Mesenchymal stem cell (in vitro differentiated cells and primary cell): ENCODE data around the gene FBXL7.

ENCODE experiments used
- DNase-seq: peaks from one replicate; pipeline ENCODE4 v3.0.0-alpha.2; 2013
- H2AFZ ChIP-seq: one replicate; pipeline ENCODE4 v1.6.1; 2013; ENCODE audit warnings: low read depth, mild to moderate bottlenecking, control low read depth, inconsistent platforms, low read length, moderate library complexity
- H2AK5ac ChIP-seq: 2 replicates; pipeline ENCODE4 v1.6.1; 2013; ENCODE audit warnings: low read length, moderate library complexity, mild to moderate bottlenecking, inconsistent platforms; ENCODE audit not compliant: severe bottlenecking
- H2BK120ac ChIP-seq: one replicate; pipeline ENCODE4 v1.6.1; 2013; ENCODE audit warnings: low read depth, mild to moderate bottlenecking, inconsistent platforms, low read length, moderate library complexity
- H2BK12ac ChIP-seq, 2 experiments: one replicate each; pipeline ENCODE4 v1.6.1; 2013; ENCODE audit warnings: inconsistent platforms in 2 of 2, low read length in 2 of 2, mild to moderate bottlenecking in 2 of 2, moderate library complexity in 2 of 2, control low read depth in 1 of 2
- H2BK15ac ChIP-seq: one replicate; pipeline ENCODE4 v1.6.1; 2013; ENCODE audit warnings: mild to moderate bottlenecking, low read depth, inconsistent platforms; ENCODE audit not compliant: poor library complexity, severe bottlenecking
- H2BK5ac ChIP-seq: 2 replicates; pipeline ENCODE4 v1.6.1; 2013; ENCODE audit warnings: low read depth, mild to moderate bottlenecking, low read length, control low read depth, inconsistent platforms; ENCODE audit not compliant: poor library complexity, severe bottlenecking
- H3K14ac ChIP-seq, 2 experiments: one replicate each; pipeline ENCODE4 v1.6.1; 2013; ENCODE audit warnings: inconsistent platforms in 2 of 2, low read length in 2 of 2, control low read depth in 1 of 2, mild to moderate bottlenecking in 1 of 2, moderate library complexity in 1 of 2
- H3K18ac ChIP-seq, 2 experiments: one replicate each; pipeline ENCODE4 v1.6.1; 2013; ENCODE audit warnings: inconsistent platforms in 2 of 2, low read length in 2 of 2, control low read depth in 1 of 2, low read depth in 1 of 2, mild to moderate bottlenecking in 1 of 2
- H3K23ac ChIP-seq, 2 experiments: one replicate each; pipeline ENCODE4 v1.6.1; 2013; ENCODE audit warnings: inconsistent platforms in 2 of 2, low read length in 2 of 2, mild to moderate bottlenecking in 2 of 2, moderate library complexity in 2 of 2, control low read depth in 1 of 2
- H3K27ac ChIP-seq: 2 replicates; pipeline ENCODE4 v1.5.1; 2013; ENCODE audit warnings: mild to moderate bottlenecking, moderate library complexity, low read length, control low read depth, inconsistent platforms; ENCODE audit not compliant: poor library complexity, severe bottlenecking
- H3K27me3 ChIP-seq, 2 experiments: 2 replicates each; pipeline versions ENCODE4 v1.6.1 to v1.7.0; 2013; ENCODE audit warnings: low read length in 2 of 2, mild to moderate bottlenecking in 2 of 2, moderate library complexity in 2 of 2, control low read depth in 1 of 2, inconsistent platforms in 1 of 2; ENCODE audit not compliant: control insufficient read depth in 1 of 2, insufficient read depth in 1 of 2
- H3K36me3 ChIP-seq, 2 experiments: 2 replicates each; pipeline versions ENCODE4 v1.6.1 to v1.7.0; 2013; ENCODE audit warnings: low read length in 2 of 2, control low read depth in 1 of 2, inconsistent platforms in 1 of 2, low read depth in 1 of 2, mild to moderate bottlenecking in 1 of 2; ENCODE audit not compliant: insufficient read depth in 2 of 2, control insufficient read depth in 1 of 2
- H3K4ac ChIP-seq, 2 experiments: one replicate each; pipeline ENCODE4 v1.6.1; 2013; ENCODE audit warnings: inconsistent platforms in 2 of 2, low read length in 2 of 2, mild to moderate bottlenecking in 2 of 2, moderate library complexity in 2 of 2, control low read depth in 1 of 2, low read depth in 1 of 2
- H3K4me1 ChIP-seq: 2 replicates; pipeline ENCODE4 v1.6.1; 2013; ENCODE audit warnings: low read depth, low read length, control low read depth; ENCODE audit not compliant: control insufficient read depth, insufficient read depth
- H3K4me2 ChIP-seq: 2 replicates; pipeline ENCODE4 v1.6.1; 2013; ENCODE audit warnings: low read length, mild to moderate bottlenecking, inconsistent platforms; ENCODE audit not compliant: poor library complexity, severe bottlenecking
- H3K4me3 ChIP-seq, 2 experiments: 2 replicates each; pipeline versions ENCODE4 v1.5.1 to v1.7.0; 2013; ENCODE audit warnings: low read length in 2 of 2, mild to moderate bottlenecking in 2 of 2, control low read depth in 1 of 2, low read depth in 1 of 2; ENCODE audit not compliant: insufficient read depth in 1 of 2
- H3K79me1 ChIP-seq: replicated peaks from 2 replicates; pipeline ENCODE4 v1.6.1; 2013; ENCODE audit warnings: mild to moderate bottlenecking, control low read depth, low read length, inconsistent platforms; ENCODE audit not compliant: poor library complexity, severe bottlenecking
- H3K9ac ChIP-seq: 2 replicates; pipeline ENCODE4 v1.7.0; 2013; ENCODE audit warnings: mild to moderate bottlenecking, low read length, moderate library complexity
- H3K9me3 ChIP-seq: 2 replicates; pipeline ENCODE4 v1.7.0; 2013; ENCODE audit warnings: mild to moderate bottlenecking, low read length; ENCODE audit not compliant: control insufficient read depth
- H4K8ac ChIP-seq: one replicate; pipeline ENCODE4 v1.6.1; 2013; ENCODE audit warnings: inconsistent platforms, mild to moderate bottlenecking, low read length, moderate library complexity
- H4K91ac ChIP-seq: one replicate; pipeline ENCODE4 v1.6.1; 2013; ENCODE audit warnings: mild to moderate bottlenecking, low read length, inconsistent platforms
- WGBS: methylation state at CpG from one replicate; pipeline ENCODE4 v1.1.7; 2013; ENCODE audit warnings: mixed read lengths; 5-methylcytosine and 5-hydroxymethylcytosine counted together

The FBXL7 gene

GRCh38 chr5:15933259-15934207 lies 433.6 kb downstream of the FBXL7 start:
- H3K27me3 ChIP-seq: no peaks in the 10 kb centered on the region
- no peak overlapping the region for H4K8ac ChIP-seq
- no peak for DNase-seq
- H2BK15ac ChIP-seq: no peak overlapping the region
- no peak overlapping the region for H3K23ac ChIP-seq
- H2BK120ac ChIP-seq: no peak overlapping the region
- H2BK12ac ChIP-seq: no peak overlapping the region
- peaks cover 2% of the 10 kb centered on the region for H3K4me1 ChIP-seq
- no peak overlapping the region for H3K9ac ChIP-seq
- H3K14ac ChIP-seq: no peak overlapping the region
- H4K91ac ChIP-seq: no peak overlapping the region
- no peak overlapping the region for H3K27ac ChIP-seq
- no peak overlapping the region for H3K4ac ChIP-seq
- H3K36me3 ChIP-seq: peaks cover 20 to 21% of the 10 kb centered on the region in 2 experiments
- no peak overlapping the region for H3K4me3 ChIP-seq
- H2AK5ac ChIP-seq: no peak overlapping the region
- H2AFZ ChIP-seq: no peak overlapping the region
- 81% methylated on average over 10 of the region's 13 CpGs for WGBS
- H3K18ac ChIP-seq: no peak overlapping the region
- no peak overlapping the region for H3K4me2 ChIP-seq
- H3K9me3 ChIP-seq: no peaks in the 10 kb centered on the region
- peaks cover 8% of the 10 kb centered on the region for H3K79me1 ChIP-seq
- no peak overlapping the region for H2BK5ac ChIP-seq

DNA sequence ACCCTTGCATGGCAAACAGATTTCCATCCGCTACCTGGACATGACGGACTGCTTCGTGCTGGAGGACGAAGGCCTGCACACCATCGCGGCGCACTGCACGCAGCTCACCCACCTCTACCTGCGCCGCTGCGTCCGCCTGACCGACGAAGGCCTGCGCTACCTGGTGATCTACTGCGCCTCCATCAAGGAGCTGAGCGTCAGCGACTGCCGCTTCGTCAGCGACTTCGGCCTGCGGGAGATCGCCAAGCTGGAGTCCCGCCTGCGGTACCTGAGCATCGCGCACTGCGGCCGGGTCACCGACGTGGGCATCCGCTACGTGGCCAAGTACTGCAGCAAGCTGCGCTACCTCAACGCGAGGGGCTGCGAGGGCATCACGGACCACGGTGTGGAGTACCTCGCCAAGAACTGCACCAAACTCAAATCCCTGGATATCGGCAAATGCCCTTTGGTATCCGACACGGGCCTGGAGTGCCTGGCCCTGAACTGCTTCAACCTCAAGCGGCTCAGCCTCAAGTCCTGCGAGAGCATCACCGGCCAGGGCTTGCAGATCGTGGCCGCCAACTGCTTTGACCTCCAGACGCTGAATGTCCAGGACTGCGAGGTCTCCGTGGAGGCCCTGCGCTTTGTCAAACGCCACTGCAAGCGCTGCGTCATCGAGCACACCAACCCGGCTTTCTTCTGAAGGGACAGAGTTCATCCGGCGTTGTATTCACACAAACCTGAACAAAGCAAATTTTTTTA lies 436.7 kb downstream of the FBXL7 start:
- H3K36me3 ChIP-seq: peaks cover 20 to 36% of the 10 kb centered on the region in 2 experiments
- no peak overlapping the region for H3K14ac ChIP-seq
- peaks cover 1% of the 10 kb centered on the region for H3K79me1 ChIP-seq
- peak overlapping the region; percentile 9 for H4K91ac ChIP-seq
- peaks cover 2% of the 10 kb centered on the region for H3K4me1 ChIP-seq
- no peak overlapping the region for H3K9ac ChIP-seq
- no peak overlapping the region for H3K4ac ChIP-seq
- no peak overlapping the region for H2BK5ac ChIP-seq
- DNase-seq: no peak
- no peak overlapping the region for H3K4me3 ChIP-seq
- H3K23ac ChIP-seq: no peak overlapping the region
- no peak overlapping the region for H2BK12ac ChIP-seq
- no peak overlapping the region for H3K4me2 ChIP-seq
- no peaks in the 10 kb centered on the region for H3K9me3 ChIP-seq
- 98% methylated on average over 60 of the region's 60 CpGs for WGBS
- no peak overlapping the region for H3K27ac ChIP-seq
- no peak overlapping the region for H3K18ac ChIP-seq
- no peak overlapping the region for H2AFZ ChIP-seq
- no peak overlapping the region for H2BK15ac ChIP-seq
- no peaks in the 10 kb centered on the region for H3K27me3 ChIP-seq
- H4K8ac ChIP-seq: no peak overlapping the region
- H2BK120ac ChIP-seq: no peak overlapping the region
- no peak overlapping the region for H2AK5ac ChIP-seq

- WGBS: no CpG with 5 or more reads among the region's 1 CpG
Observed at GRCh38 chr5:15937708-15938107, 437.7 kb downstream of the FBXL7 start.

DNA sequence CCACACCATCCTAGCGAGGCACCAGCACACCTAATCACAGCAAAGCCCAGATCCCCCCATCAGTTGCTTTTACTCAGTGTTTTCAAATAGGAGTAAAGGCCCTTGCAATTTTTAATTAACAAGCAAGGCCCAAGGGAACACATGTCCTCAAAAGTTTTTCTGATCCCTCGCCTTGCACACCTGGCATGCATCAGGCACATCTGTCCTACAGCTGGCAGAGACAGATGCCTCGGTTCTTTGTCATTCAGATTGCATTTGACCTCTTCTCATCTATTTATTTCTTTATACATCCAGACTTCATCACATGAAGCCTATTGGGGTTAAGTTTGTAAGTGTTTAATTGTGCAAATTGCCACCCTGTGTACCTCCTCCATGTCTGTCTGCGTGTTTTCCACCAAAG lies 438.2 kb downstream of the FBXL7 start:
- Histone ChIP-seq H4K91ac (no peak overlapping the region), H2AK5ac (no peak overlapping the region), H3K9me3 (no peaks in the 10 kb centered on the region), H3K23ac (no peak overlapping the region), H3K4me1 (peaks cover 2% of the 10 kb centered on the region), H3K27me3 (no peaks in the 10 kb centered on the region), H2BK15ac (no peak overlapping the region), H3K18ac (no peak overlapping the region), H3K79me1 (no peaks in the 10 kb centered on the region), H2AFZ (no peak overlapping the region), H3K27ac (no peak overlapping the region), H3K14ac (no peak overlapping the region), H2BK5ac (no peak overlapping the region), H4K8ac (no peak overlapping the region), H3K4me3 (no peak overlapping the region), H2BK120ac (no peak overlapping the region), H3K9ac (no peak overlapping the region), H3K4me2 (no peak overlapping the region), H3K36me3 (peaks cover 20 to 36% of the 10 kb centered on the region in 2 experiments), H3K4ac (no peak overlapping the region), H2BK12ac (no peak overlapping the region)
- WGBS: 91% methylated on average over 3 of the region's 4 CpGs
- DNase-seq: no peak

More at GRCh38 chr5:15937708-15938107, 437.7 kb downstream of the FBXL7 start:
- no peak overlapping the region for H4K91ac ChIP-seq
- no peak overlapping the region for H3K27ac ChIP-seq
- H2BK15ac ChIP-seq: no peak overlapping the region
- H3K18ac ChIP-seq: no peak overlapping the region
- no peak for DNase-seq
- no peak overlapping the region for H2BK5ac ChIP-seq
- H3K23ac ChIP-seq: no peak overlapping the region
- no peak overlapping the region for H2BK120ac ChIP-seq
- no peaks in the 10 kb centered on the region for H3K27me3 ChIP-seq
- no peak overlapping the region for H3K9ac ChIP-seq
- H2AFZ ChIP-seq: no peak overlapping the region
- no peak overlapping the region for H3K4me2 ChIP-seq
- no peak overlapping the region for H3K4ac ChIP-seq
- H3K4me1 ChIP-seq: peaks cover 2% of the 10 kb centered on the region
- H4K8ac ChIP-seq: no peak overlapping the region
- no peak overlapping the region for H3K14ac ChIP-seq
- no peaks in the 10 kb centered on the region for H3K79me1 ChIP-seq
- H3K36me3 ChIP-seq: peaks cover 20 to 36% of the 10 kb centered on the region in 2 experiments
- H2BK12ac ChIP-seq: no peak overlapping the region
- no peaks in the 10 kb centered on the region for H3K9me3 ChIP-seq
- H3K4me3 ChIP-seq: no peak overlapping the region
- H2AK5ac ChIP-seq: no peak overlapping the region
